Measurements from ENCODE around the gene RPL7A. TPM values are rescaled to one million over a fixed set of nuclear protein-coding genes. Genes with fewer than 3 reads are reported as not detected.
"Not testable (repeated sequence)": the region's sequence is repeated elsewhere in the genome, so short reads cannot be mapped to it uniquely, and the experiment has no call there.

RPL7A gene
- total RNA-seq, 1 experiment from 2014 or later: 2,696 TPM

DNA sequence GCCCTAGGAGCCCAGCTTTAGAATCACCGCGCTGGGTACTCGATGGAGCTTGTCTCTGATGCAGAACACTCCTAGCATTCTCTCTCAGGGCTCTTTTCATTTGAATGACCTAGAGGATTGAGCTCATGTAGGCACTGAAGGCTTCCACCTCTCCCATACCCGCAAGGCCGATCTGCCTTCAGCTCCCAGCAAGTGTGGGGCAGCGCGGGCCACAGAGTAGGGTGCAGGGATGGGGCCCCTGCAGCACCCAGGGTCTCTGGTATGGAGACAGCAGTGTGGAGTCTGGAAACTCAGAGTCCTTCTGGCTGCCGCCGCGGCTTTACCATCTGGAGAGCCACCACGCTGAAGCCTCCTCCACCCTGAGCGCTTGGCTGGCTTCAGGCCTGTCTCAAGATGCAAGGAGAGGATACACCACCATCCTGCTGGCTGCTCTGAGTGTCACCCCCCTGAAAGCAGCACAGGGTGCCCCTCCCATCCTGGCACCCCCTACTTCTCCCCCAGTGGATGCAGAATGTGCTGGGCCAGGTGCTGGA is 41.1 kb downstream of the RPL7A start:
- no peak for DNase-seq (ENCODE audit: low spot score)

- DNase-seq (ENCODE audit: low spot score): no peak
Observed at GRCh38 chr9:133389562-133389961, 41.5 kb downstream of the RPL7A start.

- no peak for DNase-seq (ENCODE audit: low spot score)
Observed at GRCh38 chr9:133390713-133391112, 42.7 kb downstream of the RPL7A start.

DNA sequence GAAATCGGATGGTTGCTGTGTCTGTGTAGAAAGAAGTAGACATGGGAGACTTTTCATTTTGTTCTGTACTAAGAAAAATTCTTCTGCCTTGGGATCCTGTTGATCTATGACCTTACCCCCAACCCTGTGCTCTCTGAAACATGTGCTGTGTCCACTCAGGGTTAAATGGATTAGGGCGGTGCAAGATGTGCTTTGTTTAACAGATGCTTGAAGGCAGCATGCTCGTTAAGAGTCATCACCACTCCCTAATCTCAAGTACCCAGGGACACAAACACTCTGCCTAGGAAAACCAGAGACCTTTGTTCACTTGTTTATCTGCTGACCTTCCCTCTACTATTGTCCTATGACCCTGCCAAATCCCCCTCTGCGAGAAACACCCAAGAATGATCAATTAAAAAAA is 43.4 kb downstream of the RPL7A start:
- not testable (repeated sequence) for DNase-seq (ENCODE audit: low spot score)

DNA sequence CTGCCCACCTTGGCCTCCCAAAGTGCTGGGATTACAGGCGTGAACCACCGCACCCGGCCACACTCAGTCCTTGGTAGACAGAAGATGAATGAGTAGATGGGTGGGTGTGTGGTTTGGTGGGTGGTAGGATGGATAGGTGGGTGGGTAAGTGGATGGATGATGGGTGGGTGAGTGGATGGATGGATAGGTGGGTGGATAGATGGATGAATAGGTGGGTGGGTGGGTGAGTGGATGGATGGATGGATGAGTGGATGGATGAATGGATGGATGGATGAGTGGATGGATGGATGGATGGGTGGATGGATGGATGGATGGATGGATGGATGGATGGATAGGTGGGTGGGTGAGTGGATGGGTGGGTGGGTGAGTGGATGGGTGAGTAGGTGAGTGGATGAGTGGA is 44.3 kb downstream of the RPL7A start:
- DNase-seq (ENCODE audit: low spot score): not testable (repeated sequence)

GRCh38 chr9:133393399-133393798 is 45.4 kb downstream of the RPL7A start:
- no peak for DNase-seq (ENCODE audit: low spot score)

GRCh38 chr9:133394687-133395271 is 46.8 kb downstream of the RPL7A start:
- no peak for DNase-seq (ENCODE audit: low spot score)

GRCh38 chr9:133396952-133397351 is 48.9 kb downstream of the RPL7A start:
- DNase-seq (ENCODE audit: low spot score): no peak

- DNase-seq (ENCODE audit: low spot score): no peak
Observed at GRCh38 chr9:133397370-133397769, 49.4 kb downstream of the RPL7A start.

DNA sequence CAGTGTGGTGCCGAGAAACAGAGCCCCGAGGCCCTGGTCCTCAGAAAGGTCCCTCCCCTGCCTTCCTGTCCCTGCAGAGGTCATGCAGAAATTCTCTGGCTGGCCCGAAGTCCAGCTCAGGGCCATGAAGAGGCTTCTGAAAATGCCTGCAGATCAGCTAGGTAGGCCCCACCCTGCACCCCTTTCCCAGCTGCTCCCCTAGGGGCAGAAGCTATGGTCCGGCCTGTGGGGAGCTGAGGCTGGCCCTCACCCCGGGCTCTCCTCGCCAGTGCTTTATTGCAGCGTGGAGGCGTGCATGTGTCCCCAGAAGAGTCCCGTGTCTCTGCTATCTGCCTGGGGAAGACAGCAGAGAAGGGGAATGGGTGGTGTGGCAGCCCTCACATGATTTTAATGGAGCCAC is 49.9 kb downstream of the RPL7A start:
- no peak for DNase-seq (ENCODE audit: low spot score)

- no peak for DNase-seq (ENCODE audit: low spot score)
Observed at GRCh38 chr9:133400292-133400691, 52.3 kb downstream of the RPL7A start.

Other genes with a start within 250 kb of the RPL7A start
- gene RALGDS, start 227.0 kb upstream of the RPL7A start, total RNA-seq (2014; rRNA removed; shearing (Covaris generic)): 11.9 and 12.6 TPM in 2 replicates
- gene GBGT1, start 184.3 kb upstream of the RPL7A start, total RNA-seq (2014; rRNA removed; shearing (Covaris generic)): not detected in 2 replicates
- not detected in 2 replicates for gene OBP2B, start 139.0 kb upstream of the RPL7A start, total RNA-seq (2014; rRNA removed; shearing (Covaris generic))
- not detected in 2 replicates for gene ABO, start 73.0 kb upstream of the RPL7A start, total RNA-seq (2014; rRNA removed; shearing (Covaris generic))
- 7.4 and 8.9 TPM in 2 replicates for gene SURF6, start 12.0 kb upstream of the RPL7A start, total RNA-seq (2014; rRNA removed; shearing (Covaris generic))
- gene MED22, start 87 bp upstream of the RPL7A start, total RNA-seq (2014; rRNA removed; shearing (Covaris generic)): 13.6 and 22.0 TPM in 2 replicates
- 45.4 and 72.0 TPM in 2 replicates for gene SURF1, start 8.3 kb downstream of the RPL7A start, total RNA-seq (2014; rRNA removed; shearing (Covaris generic))
- gene SURF2, start 8.3 kb downstream of the RPL7A start, total RNA-seq (2014; rRNA removed; shearing (Covaris generic)): 22.1 and 23.0 TPM in 2 replicates
- 220 and 254 TPM in 2 replicates for gene SURF4, start 27.8 kb downstream of the RPL7A start, total RNA-seq (2014; rRNA removed; shearing (Covaris generic))
- 0.62 and 1.0 TPM in 2 replicates for gene STKLD1, start 28.1 kb downstream of the RPL7A start, total RNA-seq (2014; rRNA removed; shearing (Covaris generic))
- gene REXO4, start 69.8 kb downstream of the RPL7A start, total RNA-seq (2014; rRNA removed; shearing (Covaris generic)): 11.5 and 15.8 TPM in 2 replicates
- gene ADAMTS13, start 74.1 kb downstream of the RPL7A start, total RNA-seq (2014; rRNA removed; shearing (Covaris generic)): 0.06 and 0.12 TPM in 2 replicates
- 2.5 TPM in 2 replicates for gene CACFD1, start 111.8 kb downstream of the RPL7A start, total RNA-seq (2014; rRNA removed; shearing (Covaris generic))
- 4.0 and 5.1 TPM in 2 replicates for gene SLC2A6, start 130.9 kb downstream of the RPL7A start, total RNA-seq (2014; rRNA removed; shearing (Covaris generic))
- gene MYMK, start 176.7 kb downstream of the RPL7A start, total RNA-seq (2014; rRNA removed; shearing (Covaris generic)): not detected in 2 replicates
- gene ADAMTSL2, start 186.5 kb downstream of the RPL7A start, total RNA-seq (2014; rRNA removed; shearing (Covaris generic)): not detected in 2 replicates